HG03280 (cell line): ENCODE measurements around the gene MGRN1.

Experiments used
- ATAC-seq: cut with Tn5 transposase; IDR thresholded peaks from one replicate; pipeline ENCODE4 v1.9.1; 2021; ENCODE audit warnings: mild to moderate bottlenecking, moderate library complexity; ENCODE audit not compliant: unreplicated experiment

Gene MGRN1

GRCh38 chr16:4695473-4696171 lies 71.0 kb downstream of the MGRN1 start:
- ATAC-seq: no peak

GRCh38 chr16:4696172-4696904 lies 71.7 kb downstream of the MGRN1 start:
- ATAC-seq: no peak

- ATAC-seq: no peak
These were observed 72.5 kb downstream of the MGRN1 start for GRCh38 chr16:4696905-4697847.

GRCh38 chr16:4697848-4698291 lies 73.2 kb downstream of the MGRN1 start:
- ATAC-seq: no peak

- ATAC-seq: no peak
These were observed 73.9 kb downstream of the MGRN1 start for GRCh38 chr16:4698321-4699045.

- ATAC-seq: no peak
These were observed 74.5 kb downstream of the MGRN1 start for GRCh38 chr16:4699046-4699556.

- ATAC-seq: no peak
These were observed 75.9 kb downstream of the MGRN1 start for GRCh38 chr16:4700380-4700996.

- ATAC-seq: no peak
These were observed 76.5 kb downstream of the MGRN1 start for GRCh38 chr16:4700997-4701743.

- no peak for ATAC-seq
These were observed 77.3 kb downstream of the MGRN1 start for GRCh38 chr16:4701791-4702465.

GRCh38 chr16:4702466-4702808 lies 77.8 kb downstream of the MGRN1 start:
- no peak for ATAC-seq

- no peak for ATAC-seq
These were observed 79.3 kb downstream of the MGRN1 start for GRCh38 chr16:4703906-4704305.

- ATAC-seq: no peak
These were observed 79.9 kb downstream of the MGRN1 start for GRCh38 chr16:4704491-4704890.

GRCh38 chr16:4704913-4705312 lies 80.3 kb downstream of the MGRN1 start:
- no peak for ATAC-seq

GRCh38 chr16:4706871-4707270 lies 82.2 kb downstream of the MGRN1 start:
- ATAC-seq: no peak

GRCh38 chr16:4709481-4709880 lies 84.9 kb downstream of the MGRN1 start:
- no peak for ATAC-seq

- no peak for ATAC-seq
These were observed 89.3 kb downstream of the MGRN1 start for GRCh38 chr16:4713663-4714501.

GRCh38 chr16:4714996-4715395 lies 90.4 kb downstream of the MGRN1 start:
- no peak for ATAC-seq

GRCh38 chr16:4718466-4718865 lies 93.8 kb downstream of the MGRN1 start:
- ATAC-seq: no peak
